8988T (cell line): ENCODE results near the gene ADARB2.
"Not testable (repeated sequence)": the region's sequence is repeated elsewhere in the genome, so short reads cannot be mapped to it uniquely, and the experiment has no call there.

Experiments used
- DNase-seq: peaks from one replicate; pipeline ENCODE4 v3.0.0; 2011

Gene ADARB2

GRCh38 chr10:1632596-1632995, 104.7 kb downstream of the ADARB2 start:
- DNase-seq, result no peak

- no peak for DNase-seq
Measured at GRCh38 chr10:1632141-1632540, 105.2 kb downstream of the ADARB2 start.

- no peak for DNase-seq
Measured at GRCh38 chr10:1631282-1631681, 106.0 kb downstream of the ADARB2 start.

- DNase-seq, result no peak
Measured at GRCh38 chr10:1630304-1630703, 107.0 kb downstream of the ADARB2 start.

GRCh38 chr10:1629326-1630198, 107.8 kb downstream of the ADARB2 start:
- no peak for DNase-seq

- no peak for DNase-seq
Measured at GRCh38 chr10:1628757-1629156, 108.6 kb downstream of the ADARB2 start.

- DNase-seq, result no peak
Measured at GRCh38 chr10:1627945-1628344, 109.4 kb downstream of the ADARB2 start.

- no peak for DNase-seq
Measured at GRCh38 chr10:1626835-1627234, 110.5 kb downstream of the ADARB2 start.

- no peak for DNase-seq
Measured at GRCh38 chr10:1626410-1626809, 110.9 kb downstream of the ADARB2 start.

GRCh38 chr10:1625731-1626130, 111.6 kb downstream of the ADARB2 start:
- DNase-seq, result no peak

GRCh38 chr10:1625079-1625478, 112.2 kb downstream of the ADARB2 start:
- DNase-seq, result no peak

- no peak for DNase-seq
Measured at GRCh38 chr10:1624240-1624639, 113.1 kb downstream of the ADARB2 start.

- DNase-seq, result no peak
Measured at GRCh38 chr10:1620803-1621202, 116.5 kb downstream of the ADARB2 start.

- not testable (repeated sequence) for DNase-seq
Measured at GRCh38 chr10:1617376-1618317, 119.7 kb downstream of the ADARB2 start.

GRCh38 chr10:1616701-1617100, 120.6 kb downstream of the ADARB2 start:
- DNase-seq, result not testable (repeated sequence)

- DNase-seq, result no peak
Measured at GRCh38 chr10:1615186-1615954, 122.0 kb downstream of the ADARB2 start.

GRCh38 chr10:1613511-1613910, 123.8 kb downstream of the ADARB2 start:
- no peak for DNase-seq

- no peak for DNase-seq
Measured at GRCh38 chr10:1612908-1613307, 124.4 kb downstream of the ADARB2 start.

- DNase-seq, result no peak
Measured at GRCh38 chr10:1611936-1612550, 125.3 kb downstream of the ADARB2 start.

GRCh38 chr10:1610986-1611770, 126.1 kb downstream of the ADARB2 start:
- no peak for DNase-seq

- no peak for DNase-seq
Measured at GRCh38 chr10:1609648-1609970, 127.7 kb downstream of the ADARB2 start.
